Endothelial cell (in vitro differentiated cells): ENCODE results near the gene AKAP17A. TPM values are rescaled to one million over a fixed set of nuclear protein-coding genes. Genes with fewer than 3 reads are reported as not detected.

Experiments
- DNase-seq: peaks from one replicate; pipeline ENCODE4 v3.0.0; 2021; ENCODE audit warnings: low spot score
- H3K27ac Mint-ChIP-seq: one replicate; pipeline ENCODE4 v1.8.0; 2021; ENCODE audit warnings: mixed read lengths, inconsistent platforms; ENCODE audit not compliant: unreplicated experiment
- H3K27me3 Mint-ChIP-seq: one replicate; pipeline ENCODE4 v1.8.0; 2021; ENCODE audit warnings: mild to moderate bottlenecking, moderate library complexity, mixed read lengths, inconsistent platforms; ENCODE audit not compliant: unreplicated experiment
- H3K36me3 Mint-ChIP-seq: one replicate; pipeline ENCODE4 v1.8.0; 2021; ENCODE audit warnings: mild to moderate bottlenecking, low read depth, mixed read lengths, inconsistent platforms; ENCODE audit not compliant: unreplicated experiment
- H3K4me1 Mint-ChIP-seq: one replicate; pipeline ENCODE4 v1.8.0; 2021; ENCODE audit warnings: mild to moderate bottlenecking, mixed read lengths, inconsistent platforms; ENCODE audit not compliant: unreplicated experiment
- H3K4me3 Mint-ChIP-seq: one replicate; pipeline ENCODE4 v1.8.0; 2021; ENCODE audit warnings: mild to moderate bottlenecking, mixed read lengths, inconsistent platforms; ENCODE audit not compliant: unreplicated experiment
- H3K9me3 Mint-ChIP-seq: one replicate; pipeline ENCODE4 v1.8.0; 2021; ENCODE audit warnings: mixed read lengths, inconsistent platforms; ENCODE audit not compliant: unreplicated experiment
- total RNA-seq: library from RNA; stranded (reverse); fragmentation: NEBNext Ultra II Directional; extraction: Animal tissue kit (Norgen Biotek cat#: 25700); gene quantifications from one replicate; pipeline ENCODE4 v1.2.1, GENCODE V29; 2021; ENCODE audit not compliant: unreplicated experiment
- TF ChIP-seq, protein P1 (sequence below): fragments of 200-600 bp; sonication (generic); IDR thresholded peaks from one replicate; pipeline ENCODE4 v1.5.0; 2021; ENCODE audit warnings: antibody characterized with exemption; ENCODE audit not compliant: unreplicated experiment

AKAP17A gene
- total RNA-seq, 1 donor from 2014 or later = 25.9 TPM

DNA sequence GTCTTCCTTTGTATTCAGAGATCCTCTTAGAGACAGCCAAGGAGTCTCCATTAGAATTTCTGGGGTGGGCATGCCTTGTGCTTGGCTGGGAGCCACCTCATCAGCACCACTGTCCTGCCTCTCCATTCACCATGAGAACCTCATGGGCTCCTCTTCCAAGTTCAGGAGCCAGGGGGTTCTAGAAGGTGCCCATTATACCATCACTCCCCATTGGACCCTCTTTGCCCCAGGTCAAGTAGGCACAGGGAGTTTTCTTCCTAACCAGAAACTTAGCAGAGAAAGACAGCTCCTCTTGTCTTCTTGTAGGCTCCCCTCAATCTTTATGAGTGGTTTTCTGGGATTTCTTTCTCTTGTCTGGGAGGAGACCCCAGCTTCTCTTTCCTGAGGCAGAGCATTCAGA, 54.6 kb downstream of the AKAP17A start:
- Mint-ChIP-seq H3K4me3 (no peak overlapping the region), H3K9me3 (peaks cover 5% of the 10 kb centered on the region), H3K27ac (no peak overlapping the region), H3K27me3 (peaks cover 16% of the 10 kb centered on the region), H3K36me3 (peaks cover 7% of the 10 kb centered on the region), H3K4me1 (no peaks in the 10 kb centered on the region)
- TF ChIP-seq, protein P1, sequence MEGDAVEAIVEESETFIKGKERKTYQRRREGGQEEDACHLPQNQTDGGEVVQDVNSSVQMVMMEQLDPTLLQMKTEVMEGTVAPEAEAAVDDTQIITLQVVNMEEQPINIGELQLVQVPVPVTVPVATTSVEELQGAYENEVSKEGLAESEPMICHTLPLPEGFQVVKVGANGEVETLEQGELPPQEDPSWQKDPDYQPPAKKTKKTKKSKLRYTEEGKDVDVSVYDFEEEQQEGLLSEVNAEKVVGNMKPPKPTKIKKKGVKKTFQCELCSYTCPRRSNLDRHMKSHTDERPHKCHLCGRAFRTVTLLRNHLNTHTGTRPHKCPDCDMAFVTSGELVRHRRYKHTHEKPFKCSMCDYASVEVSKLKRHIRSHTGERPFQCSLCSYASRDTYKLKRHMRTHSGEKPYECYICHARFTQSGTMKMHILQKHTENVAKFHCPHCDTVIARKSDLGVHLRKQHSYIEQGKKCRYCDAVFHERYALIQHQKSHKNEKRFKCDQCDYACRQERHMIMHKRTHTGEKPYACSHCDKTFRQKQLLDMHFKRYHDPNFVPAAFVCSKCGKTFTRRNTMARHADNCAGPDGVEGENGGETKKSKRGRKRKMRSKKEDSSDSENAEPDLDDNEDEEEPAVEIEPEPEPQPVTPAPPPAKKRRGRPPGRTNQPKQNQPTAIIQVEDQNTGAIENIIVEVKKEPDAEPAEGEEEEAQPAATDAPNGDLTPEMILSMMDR = no peak
- DNase-seq = no peak

DNA sequence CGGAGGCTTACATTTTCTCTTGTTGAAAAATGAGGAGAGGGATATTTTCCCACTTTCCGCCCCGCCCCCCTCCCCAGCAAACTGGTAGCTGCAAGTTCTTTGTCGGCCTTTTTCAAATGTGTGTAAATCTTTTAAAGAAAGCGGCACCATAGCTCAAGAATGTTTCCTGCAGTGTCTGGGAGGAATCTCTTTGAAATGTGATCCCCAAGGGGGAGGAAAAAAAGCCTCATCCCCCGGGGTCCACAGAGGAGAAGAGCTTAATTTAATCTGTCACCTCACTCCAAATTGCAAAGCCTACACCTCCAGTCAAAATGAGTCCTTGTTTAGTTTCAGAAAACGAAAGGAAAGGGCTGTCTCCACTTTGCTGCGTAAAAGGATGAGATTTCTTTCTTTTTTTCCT, 58.2 kb downstream of the AKAP17A start:
- TF ChIP-seq, protein P1 = no peak
- H3K27ac Mint-ChIP-seq = no peak overlapping the region
- DNase-seq = no peak
- H3K9me3 Mint-ChIP-seq = no peaks in the 10 kb centered on the region
- no peaks in the 10 kb centered on the region for H3K4me1 Mint-ChIP-seq
- H3K36me3 Mint-ChIP-seq = no peaks in the 10 kb centered on the region
- no peak overlapping the region for H3K4me3 Mint-ChIP-seq
- peaks cover 4% of the 10 kb centered on the region for H3K27me3 Mint-ChIP-seq

Other genes with a start within 250 kb of the AKAP17A start
- gene SLC25A6, start 199.5 kb upstream of the AKAP17A start, total RNA-seq = 488 TPM
- gene ASMTL, start 138.7 kb upstream of the AKAP17A start, total RNA-seq = 25.8 TPM
- gene P2RY8, start 54.4 kb upstream of the AKAP17A start, total RNA-seq = not detected
- 0.31 TPM for gene ASMT, start 23.5 kb downstream of the AKAP17A start, total RNA-seq